IMR-90 (cell line): ENCODE measurements around the gene RRP36. TPM values are rescaled to one million over a fixed set of nuclear protein-coding genes. Genes with fewer than 3 reads are reported as not detected.

ENCODE experiments used
- ATAC-seq: fragments of 200-7000 bp; cut with Tn5 transposase; 2 replicates; pipeline ENCODE4 v1.9.1; 2020; ENCODE audit warnings: low read depth, mild to moderate bottlenecking, moderate library complexity
- BruUV-seq: library from RNA; stranded (reverse); fragments of 400-500 nt; replicated peaks from 2 replicates; lab custom pipeline; 2021; lab: Mats Ljungman, UMichigan
- CTCF ChIA-PET: fragments of 300-600 bp; formaldehyde crosslinking; extraction: SDS; loops from one replicate; lab custom pipeline; 2021; ENCODE audit warnings: antibody characterized with exemption; lab: Yijun Ruan, JAX
- POLR2A ChIA-PET: fragments of 300-600 bp; sonication (Branson Sonifier 250); formaldehyde crosslinking; loops from one replicate; lab custom pipeline; 2022; ENCODE audit warnings: antibody characterized with exemption; ENCODE audit not compliant: unreplicated experiment; lab: Charles Lee
- DNase-seq: peaks from one replicate; pipeline ENCODE4 v3.0.0; 2013
- H2AFZ ChIP-seq: replicated peaks from 2 replicates; pipeline ENCODE3; 2013; ENCODE audit warnings: low read length, mild to moderate bottlenecking; ENCODE audit not compliant: poor library complexity
- H2AK5ac ChIP-seq: 2 replicates; pipeline ENCODE4 v1.6.1; 2013; ENCODE audit warnings: low read depth, low read length, inconsistent platforms
- H2AK9ac ChIP-seq: replicated peaks from 2 replicates; pipeline ENCODE3; 2013; ENCODE audit warnings: mild to moderate bottlenecking, low read depth, low read length, moderate library complexity; ENCODE audit not compliant: poor library complexity
- H2BK120ac ChIP-seq: 2 replicates; pipeline ENCODE4 v1.6.1; 2013; ENCODE audit warnings: low read depth, low read length, inconsistent platforms
- H2BK15ac ChIP-seq: 3 replicates; pipeline ENCODE4 v1.6.1; 2013; ENCODE audit warnings: low read depth, low read length, inconsistent platforms
- H2BK20ac ChIP-seq: 2 replicates; pipeline ENCODE4 v1.6.1; 2013; ENCODE audit warnings: low read depth, mild to moderate bottlenecking, inconsistent platforms, low read length, moderate library complexity
- H2BK5ac ChIP-seq: 2 replicates; pipeline ENCODE4 v1.6.1; 2013; ENCODE audit warnings: mild to moderate bottlenecking, low read depth, low read length, inconsistent platforms; ENCODE audit not compliant: poor library complexity, severe bottlenecking
- H3K14ac ChIP-seq: replicated peaks from 2 replicates; pipeline ENCODE4 v1.6.1; 2013; ENCODE audit warnings: low read depth, low read length, inconsistent platforms
- H3K18ac ChIP-seq: 2 replicates; pipeline ENCODE4 v1.6.1; 2013; ENCODE audit warnings: low read depth, low read length, control low read depth
- H3K23ac ChIP-seq: 2 replicates; pipeline ENCODE4 v1.6.1; 2013; ENCODE audit warnings: low read depth, low read length, inconsistent platforms
- H3K27ac ChIP-seq: 2 replicates; pipeline ENCODE4 v1.5.1; 2013; ENCODE audit warnings: mild to moderate bottlenecking, control low read depth, low read length; ENCODE audit not compliant: insufficient read depth
- H3K27me3 ChIP-seq: 2 replicates; pipeline ENCODE4 v1.6.1; 2013; ENCODE audit warnings: low read length; ENCODE audit not compliant: control insufficient read depth, insufficient read depth
- H3K36me3 ChIP-seq: 2 replicates; pipeline ENCODE4 v1.6.1; 2013; ENCODE audit warnings: low read length, mixed read lengths; ENCODE audit not compliant: control insufficient read depth, insufficient read depth
- H3K4ac ChIP-seq: 2 replicates; pipeline ENCODE4 v1.6.1; 2013; ENCODE audit warnings: low read depth, low read length, inconsistent platforms
- H3K4me1 ChIP-seq: 2 replicates; pipeline ENCODE4 v1.6.1; 2013; ENCODE audit warnings: low read length, mixed read lengths; ENCODE audit not compliant: control insufficient read depth, insufficient read depth
- H3K4me2 ChIP-seq: 2 replicates; pipeline ENCODE4 v1.6.1; 2013; ENCODE audit warnings: low read depth, mild to moderate bottlenecking, control low read depth, low read length, moderate library complexity
- H3K4me3 ChIP-seq: 2 replicates; pipeline ENCODE4 v1.5.1; 2013; ENCODE audit warnings: low read depth, mild to moderate bottlenecking, control low read depth, low read length, moderate library complexity; ENCODE audit not compliant: insufficient read depth
- H3K56ac ChIP-seq: 2 replicates; pipeline ENCODE4 v1.6.1; 2013; ENCODE audit warnings: low read length, inconsistent platforms; ENCODE audit not compliant: insufficient read depth; ENCODE audit errors: extremely low read depth
- H3K79me1 ChIP-seq, 2 experiments: 2 replicates each; pipeline ENCODE4 v1.6.1; 2013; ENCODE audit warnings: low read length in 2 of 2, inconsistent platforms in 1 of 2, low read depth in 1 of 2
- H3K9ac ChIP-seq: 2 replicates; pipeline ENCODE4 v1.6.1; 2013; ENCODE audit warnings: low read depth, low read length, control low read depth
- H3K9me1 ChIP-seq: 2 replicates; pipeline ENCODE4 v1.6.1; 2013; ENCODE audit warnings: low read length, inconsistent platforms; ENCODE audit not compliant: insufficient read depth
- H3K9me3 ChIP-seq: 2 replicates; pipeline ENCODE4 v1.6.1; 2013; ENCODE audit warnings: low read length; ENCODE audit not compliant: control insufficient read depth, insufficient read depth
- H4K20me1 ChIP-seq: 2 replicates; pipeline ENCODE4 v1.6.1; 2013; ENCODE audit warnings: low read length, inconsistent platforms; ENCODE audit not compliant: insufficient read depth
- H4K5ac ChIP-seq: 2 replicates; pipeline ENCODE4 v1.6.1; 2013; ENCODE audit warnings: mild to moderate bottlenecking, low read depth, low read length, control low read depth
- H4K8ac ChIP-seq, 2 experiments: 2 replicates each; pipeline ENCODE4 v1.6.1; 2013; ENCODE audit warnings: low read depth in 2 of 2, low read length in 2 of 2, control low read depth in 1 of 2, inconsistent platforms in 1 of 2
- H4K91ac ChIP-seq: 2 replicates; pipeline ENCODE4 v1.6.1; 2013; ENCODE audit warnings: low read depth, low read length, inconsistent platforms; ENCODE audit not compliant: insufficient read depth
- BHLHE40 ChIP-seq: fragments of 150-350 bp; IDR thresholded peaks from 2 replicates; pipeline ENCODE4 v1.6.1; 2016; ENCODE audit warnings: mild to moderate bottlenecking, low read depth, low read length
- CEBPB ChIP-seq: IDR thresholded peaks from 2 replicates; pipeline ENCODE4 v1.6.1; 2012; ENCODE audit warnings: low read depth, low read length, improper control_type of control experiment
- CHD1 ChIP-seq: IDR thresholded peaks from 2 replicates; pipeline ENCODE4 v1.6.1; 2012; ENCODE audit warnings: low read depth, low read length, improper control_type of control experiment
- FOS ChIP-seq: fragments of 150-350 bp; IDR thresholded peaks from 2 replicates; pipeline ENCODE4 v1.6.1; 2016; ENCODE audit warnings: low read depth, low read length
- MAFK ChIP-seq: IDR thresholded peaks from 2 replicates; pipeline ENCODE4 v1.6.1; 2012; ENCODE audit warnings: low read depth, low read length, improper control_type of control experiment
- MXI1 ChIP-seq: IDR thresholded peaks from 2 replicates; pipeline ENCODE4 v1.6.1; 2012; ENCODE audit warnings: low read depth, mild to moderate bottlenecking, low read length, moderate library complexity, borderline replicate concordance
- RAD21 ChIP-seq: IDR thresholded peaks from 2 replicates; pipeline ENCODE4 v1.6.1; 2012; ENCODE audit warnings: low read length, improper control_type of control experiment
- RCOR1 ChIP-seq: IDR thresholded peaks from 2 replicates; pipeline ENCODE4 v1.6.1; 2012; ENCODE audit warnings: mild to moderate bottlenecking, low read length, improper control_type of control experiment; ENCODE audit not compliant: insufficient replicate concordance
- RFX5 ChIP-seq: IDR thresholded peaks from 2 replicates; pipeline ENCODE4 v1.8.0; 2012; ENCODE audit warnings: low read depth, mild to moderate bottlenecking, low read length, moderate library complexity
- WGBS, 2 experiments: methylation state at CpG; one replicate each; pipeline versions ENCODE4 v1.1.5 to v1.1.7; 2013; ENCODE audit warnings: missing lambda C conversion rate in 2 of 2; ENCODE audit not compliant: insufficient read length in 1 of 2; ENCODE audit errors: extremely low coverage in 2 of 2; 5-methylcytosine and 5-hydroxymethylcytosine counted together
- dilution Hi-C: fragments of 300-500 bp; cut with HindIII; formaldehyde crosslinking; loops from one replicate; pipeline ENCODE4 v1.14.3; 2018; ENCODE audit warnings: low sequenced_read_pairs; ENCODE audit not compliant: unreplicated experiment
- in situ Hi-C: fragments of 300-500 bp; cut with MboI; formaldehyde crosslinking; loops from 3 replicates; pipeline ENCODE4 v1.14.3; 2019; ENCODE audit warnings: low sequenced_read_pairs, inconsistent platforms, mixed read lengths
- intact Hi-C: fragments of 100-400 bp; cut with micrococcal nuclease; formaldehyde crosslinking; loops from 2 replicates; pipeline ENCODE4 v1.10.0; 2022
- polyA plus RNA-seq, 3 experiments: library from polyadenylated mRNA; depleted of rRNA; stranded (reverse); fragments of >200 nt; gene quantifications; 2 replicates each; pipeline ENCODE4 v1.2.3, GENCODE V29; 2012; ENCODE audit warnings: low replicate concordance in 1 of 3
- total RNA-seq: library from RNA; depleted of rRNA; stranded (reverse); fragments of >200 nt; gene quantifications from 2 replicates; pipeline ENCODE4 v1.2.3, GENCODE V29; 2012
- TF ChIP-seq, protein P1 (sequence below): fragments of 150-350 bp; IDR thresholded peaks from 2 replicates; pipeline ENCODE4 v1.6.1; 2017; ENCODE audit warnings: mild to moderate bottlenecking, antibody characterized with exemption, low read length, low read depth

The RRP36 gene
- total and polyA plus RNA-seq, 2 of the 4 experiments (the other 2 are of a cell fraction), result 54.3 to 106 TPM

DNA sequence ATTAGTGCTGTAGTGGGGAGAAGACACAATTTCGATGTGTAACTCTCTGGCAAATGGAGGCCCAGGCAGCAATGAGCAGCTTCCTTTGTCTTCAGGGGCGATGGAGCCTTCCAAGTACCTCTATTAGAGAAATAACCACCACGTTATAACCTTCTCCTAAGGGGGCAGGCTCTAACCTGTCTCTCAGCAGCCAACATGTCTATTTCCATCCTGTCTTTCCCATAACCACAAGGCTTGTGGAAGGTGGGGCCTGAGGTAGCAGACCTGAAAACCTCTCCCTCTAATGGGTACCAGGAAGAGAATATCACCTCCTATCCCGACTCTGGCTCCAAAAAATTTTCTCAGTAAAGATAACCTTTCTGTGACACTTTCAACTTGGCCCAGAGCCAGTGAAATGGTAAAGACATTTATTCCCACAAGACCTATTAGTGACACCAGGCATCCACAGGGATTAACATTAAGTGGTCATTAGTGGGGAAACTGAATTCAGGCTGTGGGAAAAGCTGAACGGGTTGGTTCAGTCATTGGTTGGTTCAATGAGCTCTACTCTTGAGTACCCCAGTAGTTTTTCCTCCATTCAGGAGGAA, 46.4 kb upstream of the RRP36 start:
- Histone ChIP-seq H3K14ac (no peak overlapping the region), H3K4me3 (no peak overlapping the region), H2BK5ac (no peak overlapping the region), H4K5ac (no peak overlapping the region), H3K4ac (no peak overlapping the region), H3K4me1 (peaks cover 14% of the 10 kb centered on the region), H3K79me1 (peaks cover 11 to 61% of the 10 kb centered on the region in 2 experiments), H2BK20ac (no peak overlapping the region), H2AK9ac (no peak overlapping the region), H4K91ac (no peak overlapping the region), H3K18ac (no peak overlapping the region), H2AFZ (no peak overlapping the region), H3K36me3 (peaks cover 9% of the 10 kb centered on the region), H3K27ac (no peak overlapping the region), H3K56ac (no peak overlapping the region), H4K20me1 (peaks cover 14% of the 10 kb centered on the region; the same call in 1 of the 2 replicates), H2BK15ac (no peak overlapping the region), H4K8ac (no peak overlapping the region), H3K27me3 (no peaks in the 10 kb centered on the region), H3K23ac (no peak overlapping the region), H3K9ac (no peak overlapping the region), H2BK120ac (no peak overlapping the region), H3K4me2 (no peak overlapping the region), H2AK5ac (no peak overlapping the region), H3K9me1 (peaks cover 26% of the 10 kb centered on the region), H3K9me3 (no peaks in the 10 kb centered on the region)
- ChIA-PET CTCF (interaction anchor here (0.6 kb wide), 1 partner anchor 60 kb away, joined by 5 read pairs; no protein-coding TSS in a partner anchor), POLR2A (interaction anchor here (0.6 kb wide), 1 partner anchor 145 kb away, joined by 3 read pairs; no protein-coding TSS in a partner anchor)
- ATAC-seq (no peak), DNase-seq (no peak)
- no TSS peak for BruUV-seq
- TF ChIP-seq RCOR1 (no peak), RAD21 (no peak), CHD1 (no peak), CEBPB (no peak), FOS (no peak), MAFK (no peak), MXI1 (no peak), RFX5 (no peak), BHLHE40 (no peak)
- TF ChIP-seq, protein P1, sequence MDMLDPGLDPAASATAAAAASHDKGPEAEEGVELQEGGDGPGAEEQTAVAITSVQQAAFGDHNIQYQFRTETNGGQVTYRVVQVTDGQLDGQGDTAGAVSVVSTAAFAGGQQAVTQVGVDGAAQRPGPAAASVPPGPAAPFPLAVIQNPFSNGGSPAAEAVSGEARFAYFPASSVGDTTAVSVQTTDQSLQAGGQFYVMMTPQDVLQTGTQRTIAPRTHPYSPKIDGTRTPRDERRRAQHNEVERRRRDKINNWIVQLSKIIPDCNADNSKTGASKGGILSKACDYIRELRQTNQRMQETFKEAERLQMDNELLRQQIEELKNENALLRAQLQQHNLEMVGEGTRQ, result no peak
- dilution Hi-C loops, result no loop called here
- no CpG with 5 or more reads among the region's 5 CpGs for WGBS, 2 experiments
- in situ Hi-C loops, result loop anchor here (5.0 kb wide), 1 partner anchor 43 kb away; no protein-coding TSS in a partner anchor
- intact Hi-C loops, result loop anchor here (5.0 kb wide), 1 partner anchor 73 kb away; no protein-coding TSS in a partner anchor
